GM06990 (cell line): ENCODE measurements around the gene ADCY1.
"Not testable (repeated sequence)": the region's sequence is repeated elsewhere in the genome, so short reads cannot be mapped to it uniquely, and the experiment has no call there.

Source experiments
- DNase-seq: peaks from one replicate; pipeline ENCODE4 v3.0.0-alpha.2; 2011; ENCODE audit not compliant: insufficient read length; ENCODE audit errors: extremely low read depth
- H3K27me3 ChIP-seq: replicated peaks from 2 replicates; pipeline ENCODE4 v1.6.0; 2011; ENCODE audit warnings: low read length; ENCODE audit not compliant: control insufficient read depth, insufficient read depth
- H3K36me3 ChIP-seq: 2 replicates; pipeline ENCODE4 v1.5.1; 2011; ENCODE audit warnings: low read length; ENCODE audit not compliant: control insufficient read depth, insufficient read depth
- H3K4me3 ChIP-seq: replicated peaks from 2 replicates; pipeline ENCODE4 v1.5.1; 2011; ENCODE audit warnings: low read depth, mild to moderate bottlenecking, control low read depth, low read length

ADCY1 gene

GRCh38 chr7:45762225-45762994 is 188.2 kb downstream of the ADCY1 start:
- DNase-seq, H3K36me3 ChIP-seq, H3K27me3 ChIP-seq, H3K4me3 ChIP-seq: not testable (repeated sequence)

- not testable (repeated sequence) for H3K36me3 ChIP-seq, H3K27me3 ChIP-seq
- H3K4me3 ChIP-seq: peak overlapping the region; percentile 89
- peak; percentile 94 for DNase-seq
Observed at GRCh38 chr7:45768516-45769394, 194.6 kb downstream of the ADCY1 start.

GRCh38 chr7:45769626-45770025 is 195.5 kb downstream of the ADCY1 start:
- not testable (repeated sequence) for H3K36me3 ChIP-seq, H3K27me3 ChIP-seq, DNase-seq
- H3K4me3 ChIP-seq: peak overlapping the region; percentile 89
